Esophagus muscularis mucosa (tissue), 4 donors: ENCODE data around the gene MRNIP. TPM values are rescaled to one million over a fixed set of nuclear protein-coding genes. Genes with fewer than 3 reads are reported as not detected.

ENCODE experiments used
- DNase-seq: peaks from one replicate; pipeline ENCODE4 v3.0.0-alpha.2; 2017; ENCODE audit errors: extremely low spot score
- H3K27ac ChIP-seq, 4 donors: fragments of 200-600 bp; sonication (generic); replicated peaks in 1 of 4; 1 replicate in 3 of 4; 2 replicates in 1 of 4; pipeline ENCODE4 v1.5.1; 2016 to 2019; ENCODE audit warnings: mild to moderate bottlenecking in 1 of 4
- H3K27me3 ChIP-seq, 4 donors: fragments of 200-600 bp; sonication (generic); one replicate each; pipeline versions ENCODE4 v1.5.1 to v1.6.0; 2016 to 2019
- H3K36me3 ChIP-seq, 4 donors: fragments of 200-600 bp; sonication (generic); one replicate each; pipeline ENCODE4 v1.5.1; 2016 to 2019
- H3K4me1 ChIP-seq, 4 donors: fragments of 200-600 bp; sonication (generic); one replicate each; pipeline ENCODE4 v1.5.1; 2016 to 2019
- H3K4me3 ChIP-seq, 4 donors: fragments of 200-600 bp; sonication (generic); 1 replicate in 2 of 4; 2 replicates in 2 of 4; pipeline ENCODE4 v1.5.1; 2016 to 2019; ENCODE audit warnings: mild to moderate bottlenecking in 4 of 4, moderate library complexity in 1 of 4
- H3K9me3 ChIP-seq, 4 donors: fragments of 200-600 bp; sonication (generic); 1 replicate in 3 of 4; 2 replicates in 1 of 4; pipeline ENCODE4 v1.5.1; 2016 to 2019
- EP300 ChIP-seq: sonication (generic); formaldehyde crosslinking; IDR thresholded peaks from one replicate; pipeline ENCODE4 v1.6.1; 2017; ENCODE audit warnings: antibody characterized with exemption
- POLR2A ChIP-seq: fragments of 450-650 bp; IDR thresholded peaks from one replicate; pipeline ENCODE4 v1.6.1; 2017; ENCODE audit warnings: antibody characterized with exemption, moderate library complexity, mild to moderate bottlenecking, low read depth
- POLR2AphosphoS5 ChIP-seq, 2 donors: sonication (generic); formaldehyde crosslinking; IDR thresholded peaks; one replicate each; pipeline ENCODE4 v1.6.1; 2017; ENCODE audit warnings: antibody characterized with exemption in 2 of 2
- WGBS: methylation state at CpG from one replicate; pipeline ENCODE4 v1.1.5; 2018; 5-methylcytosine and 5-hydroxymethylcytosine counted together
- intact Hi-C: fragments of 100-400 bp; cut with DNase I; formaldehyde crosslinking; loops from one replicate; pipeline ENCODE4 v1.15.1; 2023
- total RNA-seq, 4 donors: library from RNA; depleted of rRNA; stranded (reverse); fragments of >200 nt; gene quantifications; one replicate each; pipeline versions ENCODE4 v1.1.0 to v1.2.1, GENCODE V29; 2016
- TF ChIP-seq, protein P1 (sequence below), 3 experiments: fragments of 200-600 bp in 2 of 3; fragments of 450-650 bp in 1 of 3; sonication (generic) in 2 of 3; IDR thresholded peaks; one replicate each; pipeline ENCODE4 v1.5.1; 2017 to 2019; ENCODE audit warnings: antibody characterized with exemption in 3 of 3, mild to moderate bottlenecking in 2 of 3, moderate library complexity in 1 of 3

Gene MRNIP, protein sequence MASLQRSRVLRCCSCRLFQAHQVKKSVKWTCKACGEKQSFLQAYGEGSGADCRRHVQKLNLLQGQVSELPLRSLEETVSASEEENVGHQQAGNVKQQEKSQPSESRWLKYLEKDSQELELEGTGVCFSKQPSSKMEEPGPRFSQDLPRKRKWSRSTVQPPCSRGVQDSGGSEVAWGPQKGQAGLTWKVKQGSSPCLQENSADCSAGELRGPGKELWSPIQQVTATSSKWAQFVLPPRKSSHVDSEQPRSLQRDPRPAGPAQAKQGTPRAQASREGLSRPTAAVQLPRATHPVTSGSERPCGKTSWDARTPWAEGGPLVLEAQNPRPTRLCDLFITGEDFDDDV
- 10 to 100 TPM; 21.2 to 34.2 (median 23.3) TPM for total RNA-seq

DNA sequence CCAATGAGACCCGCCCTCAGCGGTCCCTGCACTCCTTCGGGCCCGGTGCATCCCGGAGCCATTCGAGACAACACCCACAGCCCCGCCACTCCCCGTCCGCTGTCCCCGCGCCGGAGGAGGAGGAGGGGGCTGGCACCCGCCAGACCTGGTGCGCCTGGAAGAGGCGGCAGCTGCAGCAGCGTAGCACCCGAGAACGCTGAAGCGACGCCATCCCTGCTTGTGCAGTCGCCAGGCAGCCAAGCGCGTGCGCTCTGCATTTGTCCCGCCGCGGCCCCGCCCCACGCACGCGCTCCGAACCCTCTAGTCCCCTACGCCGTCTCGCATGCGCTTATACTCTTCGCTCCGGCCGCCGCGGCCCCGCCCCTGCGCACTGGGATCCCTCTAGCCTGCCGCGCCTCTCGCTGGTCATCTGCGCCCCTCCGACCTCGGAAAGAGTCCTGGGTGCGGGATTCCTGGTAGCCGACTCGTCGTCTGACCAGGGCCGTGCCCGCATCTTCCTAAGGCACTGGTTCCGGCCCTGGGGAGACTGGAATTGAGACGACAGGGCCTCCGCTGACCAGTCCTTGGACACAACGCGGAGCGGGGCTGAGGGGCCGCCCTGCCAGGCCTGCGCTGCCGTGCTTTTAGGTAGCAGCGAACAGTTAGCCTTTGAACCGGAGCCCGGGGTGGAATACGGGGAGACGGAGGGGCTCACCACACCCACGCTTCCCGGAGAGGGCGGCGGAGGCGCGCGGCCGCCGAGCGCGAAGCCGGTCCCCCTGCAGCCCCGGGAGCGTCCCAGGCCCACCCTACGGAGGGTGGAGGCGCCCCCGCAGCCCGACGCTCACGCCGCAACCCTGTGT, at the start of gene MRNIP:
Gene MRNIP (minus strand): TSS at position 232 of the 842 bp plus-strand sequence. CDS start 21 bp downstream, at position 211.
- peak; percentile 98 for DNase-seq
- intact Hi-C loops = loop anchor here (5.0 kb wide), 2 partner anchors 37 to 52 kb away; partner anchors contain the start of genes MGAT4B and SQSTM1
- Histone ChIP-seq H3K36me3 (peaks cover 16 to 25% (median 19%) of the 10 kb centered on the region in 4 donors), H3K4me1 (peaks cover 11 to 38% (median 31%) of the 10 kb centered on the region in 4 donors), H3K27me3 (no peaks in the 10 kb centered on the region), H3K27ac (peak within 1 kb of the TSS; percentile 87 to 95 (median 94)), H3K9me3 (no peaks in the 10 kb centered on the region), H3K4me3 (peak within 1 kb of the TSS; percentile 91 to 97 (median 92))
- no peak for TF ChIP-seq EP300
- TF ChIP-seq, protein P1, sequence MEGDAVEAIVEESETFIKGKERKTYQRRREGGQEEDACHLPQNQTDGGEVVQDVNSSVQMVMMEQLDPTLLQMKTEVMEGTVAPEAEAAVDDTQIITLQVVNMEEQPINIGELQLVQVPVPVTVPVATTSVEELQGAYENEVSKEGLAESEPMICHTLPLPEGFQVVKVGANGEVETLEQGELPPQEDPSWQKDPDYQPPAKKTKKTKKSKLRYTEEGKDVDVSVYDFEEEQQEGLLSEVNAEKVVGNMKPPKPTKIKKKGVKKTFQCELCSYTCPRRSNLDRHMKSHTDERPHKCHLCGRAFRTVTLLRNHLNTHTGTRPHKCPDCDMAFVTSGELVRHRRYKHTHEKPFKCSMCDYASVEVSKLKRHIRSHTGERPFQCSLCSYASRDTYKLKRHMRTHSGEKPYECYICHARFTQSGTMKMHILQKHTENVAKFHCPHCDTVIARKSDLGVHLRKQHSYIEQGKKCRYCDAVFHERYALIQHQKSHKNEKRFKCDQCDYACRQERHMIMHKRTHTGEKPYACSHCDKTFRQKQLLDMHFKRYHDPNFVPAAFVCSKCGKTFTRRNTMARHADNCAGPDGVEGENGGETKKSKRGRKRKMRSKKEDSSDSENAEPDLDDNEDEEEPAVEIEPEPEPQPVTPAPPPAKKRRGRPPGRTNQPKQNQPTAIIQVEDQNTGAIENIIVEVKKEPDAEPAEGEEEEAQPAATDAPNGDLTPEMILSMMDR (IDR thresholded peaks at IDR 0.05) = peak in 2 of 3 experiments; percentile 40 to 49
- no peak for TF ChIP-seq POLR2A
- TF ChIP-seq POLR2AphosphoS5 (IDR thresholded peaks at IDR 0.05) = peak; percentile 91 to 95
- WGBS = 0% methylated on average over 14 of the region's 90 CpGs

DNA sequence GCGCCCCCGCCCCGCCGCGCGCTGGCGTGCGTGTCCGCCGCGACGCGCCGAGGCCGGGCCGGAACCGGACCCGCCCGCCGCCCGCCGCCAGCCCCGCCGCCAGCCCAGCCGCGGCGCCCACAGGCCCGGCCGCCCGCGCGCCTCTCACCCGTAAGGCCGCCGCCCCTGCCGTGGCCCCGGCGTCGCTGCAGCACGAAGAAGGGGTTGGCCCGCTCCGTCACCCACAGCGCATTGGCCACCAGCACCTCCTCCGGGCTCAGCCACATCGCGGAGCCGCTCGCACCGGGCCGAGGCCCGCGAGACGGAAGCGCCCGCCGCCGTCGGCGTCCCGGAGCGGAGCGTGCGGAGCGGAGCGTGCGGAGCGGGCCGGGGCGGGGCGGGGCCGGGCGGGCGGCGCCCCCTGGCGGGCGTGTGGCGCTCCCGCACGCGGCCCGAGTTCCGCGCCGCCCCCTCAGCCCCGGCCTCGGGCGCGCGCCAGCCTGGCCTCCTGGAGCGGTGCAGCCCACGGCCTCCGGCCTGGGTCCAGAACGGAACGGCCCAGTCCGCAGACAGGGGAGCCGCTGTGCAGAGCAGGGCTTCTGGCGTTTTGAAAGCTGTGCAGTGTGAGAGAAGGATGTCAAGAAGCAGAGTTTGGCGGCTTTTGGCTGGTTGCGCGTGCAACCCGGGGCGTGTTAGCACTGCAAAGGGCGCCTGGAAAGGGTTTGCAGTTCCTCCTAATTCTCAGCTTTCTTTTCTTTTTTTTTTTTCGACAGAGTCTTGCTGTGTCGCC, 49.1 kb upstream of the MRNIP start, which contains the start of gene TBC1D9B:
Gene TBC1D9B (minus strand): TSS at position 342 of the 769 bp plus-strand sequence. CDS start 76 bp downstream, at position 266.
- DNase-seq = no peak
- H3K9me3 ChIP-seq = no peaks in the 10 kb centered on the region
- WGBS = 0% methylated on average over 10 of the region's 105 CpGs
- TF ChIP-seq POLR2AphosphoS5 (IDR thresholded peaks at IDR 0.05) (peak in 1 of 2 donors; percentile 66), POLR2A (no peak), EP300 (no peak)
- TF ChIP-seq, protein P1 (IDR thresholded peaks at IDR 0.05) = peak; percentile 43 to 61 (median 58)
- peak within 1 kb of the TSS; percentile 69 to 88 (median 72) for H3K4me3 ChIP-seq
- intact Hi-C loops = loop anchor here (2.0 to 10.0 kb wide), 4 partner anchors 45 to 167 kb away; partner anchors contain the start of genes MGAT4B and RNF130
- H3K27me3 ChIP-seq = no peaks in the 10 kb centered on the region
- peaks cover 8 to 24% (median 20%) of the 10 kb centered on the region in 4 donors for H3K36me3 ChIP-seq
- H3K4me1 ChIP-seq = peaks cover 18 to 27% (median 22%) of the 10 kb centered on the region in 4 donors
- peak within 1 kb of the TSS; percentile 75 to 84 (median 80) for H3K27ac ChIP-seq

DNA sequence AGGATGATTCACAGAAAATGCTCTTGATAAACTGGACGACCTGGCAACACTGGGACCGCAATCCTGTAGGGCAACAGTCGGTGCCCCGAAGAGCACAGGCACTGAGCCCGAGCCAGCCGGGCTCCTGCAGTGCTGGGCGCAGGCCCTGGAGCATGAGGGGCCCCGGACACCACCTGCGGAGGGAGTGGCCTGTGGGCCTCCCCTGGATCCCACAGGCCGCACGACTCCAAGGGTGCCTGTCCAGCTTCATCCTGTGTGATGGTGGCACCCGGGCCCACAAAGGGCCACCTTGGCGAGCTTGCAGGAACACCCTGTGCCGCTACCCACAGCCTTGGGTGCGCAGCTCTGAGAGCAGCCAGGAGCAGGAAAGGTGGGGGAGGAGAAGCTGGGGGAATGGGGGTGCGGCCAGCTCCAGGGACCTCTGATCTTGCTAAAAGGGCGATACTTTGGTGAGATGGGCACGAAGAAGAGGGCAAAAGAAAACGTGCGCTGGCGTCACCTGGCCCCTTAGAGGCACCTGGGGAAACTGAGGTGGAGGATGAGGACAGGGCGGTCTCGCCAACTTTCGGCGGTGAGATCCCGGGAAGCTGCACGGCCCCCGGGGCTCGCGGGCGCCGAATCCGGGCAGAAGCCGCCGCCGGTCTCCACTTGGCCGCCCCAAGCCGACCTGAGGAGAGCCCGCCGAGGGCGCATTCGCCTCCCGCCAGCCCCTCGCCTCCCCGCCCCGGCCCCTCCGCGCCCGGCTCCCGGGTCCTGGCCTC, 48.4 kb upstream of the MRNIP start:
- H3K9me3 ChIP-seq = no peaks in the 10 kb centered on the region
- H3K36me3 ChIP-seq = peaks cover 9 to 32% (median 28%) of the 10 kb centered on the region in 4 donors
- TF ChIP-seq EP300 (no peak), POLR2AphosphoS5 (IDR thresholded peaks at IDR 0.05) (no peak), POLR2A (no peak)
- TF ChIP-seq, protein P1 (IDR thresholded peaks at IDR 0.05) = no peak
- intact Hi-C loops = loop anchor here (2.0 to 10.0 kb wide), 4 partner anchors 45 to 168 kb away; partner anchors contain the start of genes MGAT4B and RNF130
- DNase-seq = no peak
- 15% methylated on average over 21 of the region's 50 CpGs for WGBS
- peak overlapping the region; percentile 75 to 84 (median 80) for H3K27ac ChIP-seq
- peaks cover 18 to 27% (median 24%) of the 10 kb centered on the region in 4 donors for H3K4me1 ChIP-seq
- H3K27me3 ChIP-seq = no peaks in the 10 kb centered on the region
- peak overlapping the region; percentile 69 to 88 (median 72) for H3K4me3 ChIP-seq
